Naive thymus-derived CD4-positive, alpha-beta T cell (primary cell): Measurements from ENCODE around the gene GRK4. TPM values are rescaled to one million over a fixed set of nuclear protein-coding genes. Genes with fewer than 3 reads are reported as not detected.

Source experiments
- ATAC-seq: fragments of 150-1000 bp; cut with Tn5 transposase; 2 replicates; pipeline ENCODE4 v1.10.0; 2021; ENCODE audit warnings: mild to moderate bottlenecking, moderate library complexity
- CTCF ChIA-PET: fragments of 350-600 bp; sonication (Branson Sonifier 250); formaldehyde crosslinking; loops from one replicate; lab custom pipeline; 2021; ENCODE audit warnings: antibody characterized with exemption; lab: Charles Lee
- POLR2A ChIA-PET: fragments of 350-600 bp; sonication (Branson Sonifier 250); formaldehyde crosslinking; loops from one replicate; lab custom pipeline; 2021; ENCODE audit warnings: antibody characterized with exemption, inconsistent platforms; lab: Charles Lee
- DNase-seq, 9 donors: peaks; one replicate each; pipeline versions ENCODE4 v3.0.0 to v3.0.0-alpha.2; 2020 to 2022; ENCODE audit warnings: mixed read lengths in 1 of 9
- H3K27ac ChIP-seq: one replicate; pipeline ENCODE4 v1.7.0; 2013; ENCODE audit warnings: mild to moderate bottlenecking, low read depth, low read length, moderate library complexity
- H3K27me3 ChIP-seq, 2 donors: one replicate each; pipeline ENCODE4 v1.7.0; 2013; ENCODE audit warnings: low read length in 2 of 2, mild to moderate bottlenecking in 2 of 2, moderate library complexity in 2 of 2; ENCODE audit not compliant: control insufficient read depth in 2 of 2, insufficient read depth in 2 of 2
- H3K36me3 ChIP-seq, 3 experiments: 1 replicate in 2 of 3; 2 replicates in 1 of 3; pipeline ENCODE4 v1.7.0; 2013; ENCODE audit warnings: low read length in 3 of 3, mild to moderate bottlenecking in 3 of 3, moderate library complexity in 1 of 3; ENCODE audit not compliant: insufficient read depth in 3 of 3, control insufficient read depth in 2 of 3
- H3K4me1 ChIP-seq, 2 donors: one replicate each; pipeline ENCODE4 v1.7.0; 2013; ENCODE audit warnings: low read length in 2 of 2, mild to moderate bottlenecking in 2 of 2, moderate library complexity in 1 of 2; ENCODE audit not compliant: control insufficient read depth in 2 of 2, insufficient read depth in 2 of 2
- H3K4me3 ChIP-seq: 2 replicates; pipeline ENCODE4 v1.7.0; 2013; ENCODE audit warnings: mild to moderate bottlenecking, low read length
- H3K9me3 ChIP-seq, 3 experiments: 1 replicate in 2 of 3; 2 replicates in 1 of 3; pipeline ENCODE4 v1.7.0; 2013; ENCODE audit warnings: low read length in 3 of 3; ENCODE audit not compliant: control insufficient read depth in 2 of 3
- H3K27ac Mint-ChIP-seq, 9 donors: one replicate each; pipeline ENCODE4 v1.8.0; 2020 to 2022; ENCODE audit warnings: mixed read lengths in 9 of 9, mild to moderate bottlenecking in 8 of 9, moderate library complexity in 5 of 9, inconsistent platforms in 2 of 9
- H3K27me3 Mint-ChIP-seq, 5 donors: one replicate each; pipeline ENCODE4 v1.8.0; 2021 to 2022; ENCODE audit warnings: mixed read lengths in 5 of 5, mild to moderate bottlenecking in 1 of 5
- H3K36me3 Mint-ChIP-seq, 5 donors: one replicate each; pipeline ENCODE4 v1.8.0; 2020 to 2022; ENCODE audit warnings: mixed read lengths in 5 of 5, mild to moderate bottlenecking in 3 of 5, inconsistent platforms in 1 of 5
- H3K4me1 Mint-ChIP-seq, 7 donors: one replicate each; pipeline ENCODE4 v1.8.0; 2020 to 2022; ENCODE audit warnings: mixed read lengths in 7 of 7, mild to moderate bottlenecking in 3 of 7, inconsistent platforms in 1 of 7
- H3K4me3 Mint-ChIP-seq, 10 donors: one replicate each; pipeline ENCODE4 v1.8.0; 2020 to 2022; ENCODE audit warnings: mild to moderate bottlenecking in 10 of 10, mixed read lengths in 10 of 10, moderate library complexity in 6 of 10, inconsistent platforms in 2 of 10
- H3K9me3 Mint-ChIP-seq, 11 donors: one replicate each; pipeline ENCODE4 v1.8.0; 2020 to 2022; ENCODE audit warnings: mixed read lengths in 11 of 11, mild to moderate bottlenecking in 4 of 11, inconsistent platforms in 1 of 11, moderate library complexity in 1 of 11
- intact Hi-C, 2 donors: fragments of 100-400 bp; cut with micrococcal nuclease; formaldehyde crosslinking; loops; one replicate each; pipeline ENCODE4 v1.15.1; 2023
- polyA plus RNA-seq, 2 donors: library from polyadenylated mRNA; unstranded; fragments of 300-500 nt; fragmentation: Illumina TruSeq; gene quantifications; one replicate each; pipeline ENCODE4 v1.2.3, GENCODE V29; 2021
- total RNA-seq, 6 experiments: library from RNA in 5 of 6; stranded (reverse) in 5 of 6; gene quantifications; 1 replicate in 5 of 6; 2 replicates in 1 of 6; pipeline ENCODE4 v1.2.3 and lab custom pipeline; 2021 to 2026

GRK4 gene
- total and polyA plus RNA-seq, 7 experiments from 2014 or later, result 1.7 to 4.0 (median 2.1) TPM

DNA sequence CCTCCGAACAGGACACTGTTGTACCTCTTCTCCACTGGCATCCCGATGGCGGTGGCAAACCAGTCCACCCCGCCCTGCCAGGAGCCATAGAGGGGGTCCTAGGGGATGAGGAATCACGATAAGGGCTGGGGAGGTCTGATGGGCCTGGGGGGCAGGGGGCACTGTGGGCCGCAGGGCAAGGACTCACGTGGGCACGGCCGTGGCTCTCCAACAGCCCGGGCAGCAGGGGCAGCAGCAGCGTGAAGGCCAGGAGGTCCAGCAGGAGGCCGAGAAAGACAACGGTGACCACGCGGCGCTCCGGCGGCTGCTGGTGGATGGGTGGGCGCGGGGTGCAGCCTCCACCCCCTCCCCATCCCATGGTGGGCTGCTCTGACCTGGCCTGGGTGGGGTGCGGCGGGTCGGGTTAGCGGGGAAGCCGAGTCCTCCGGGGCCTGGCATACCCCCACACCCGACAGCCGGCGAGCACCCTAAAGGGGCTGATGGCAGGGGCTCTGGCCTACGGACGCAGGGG is 29.8 kb upstream of the GRK4 start:
- peaks cover 38 to 46% of the 10 kb centered on the region in 2 donors for H3K4me1 ChIP-seq
- Mint-ChIP-seq H3K4me1 (peaks cover 17 to 40% (median 37%) of the 10 kb centered on the region in 7 donors), H3K27me3 (no peaks in the 10 kb centered on the region), H3K36me3 (peaks cover 0 to 20% (median 4%) of the 10 kb centered on the region in 5 donors), H3K4me3 (peak overlapping the region in 9 of 10 donors; percentile 79 to 93 (median 86)), H3K27ac (peak overlapping the region; percentile 86 to 96 (median 93)), H3K9me3 (peaks cover 0 to 2% (median 0%) of the 10 kb centered on the region in 11 donors)
- H3K27ac ChIP-seq, result peak overlapping the region; percentile 74
- CTCF ChIA-PET, result no interaction called here
- H3K9me3 ChIP-seq, result no peaks in the 10 kb centered on the region
- H3K4me3 ChIP-seq, result peak overlapping the region; percentile 48
- no peak for DNase-seq
- intact Hi-C loops, result loop anchor here (1.0 to 10.0 kb wide), 9 partner anchors 30 to 519 kb away; partner anchors contain the start of genes ADD1 (in 2 of the 2), GRK4 (in 2 of the 2), NOP14 (in 2 of the 2) and TNIP2 (in 2 of the 2)
- peaks cover 5 to 42% (median 12%) of the 10 kb centered on the region in 3 experiments for H3K36me3 ChIP-seq
- POLR2A ChIA-PET, result no interaction called here
- no peaks in the 10 kb centered on the region for H3K27me3 ChIP-seq
- ATAC-seq, result no peak

DNA sequence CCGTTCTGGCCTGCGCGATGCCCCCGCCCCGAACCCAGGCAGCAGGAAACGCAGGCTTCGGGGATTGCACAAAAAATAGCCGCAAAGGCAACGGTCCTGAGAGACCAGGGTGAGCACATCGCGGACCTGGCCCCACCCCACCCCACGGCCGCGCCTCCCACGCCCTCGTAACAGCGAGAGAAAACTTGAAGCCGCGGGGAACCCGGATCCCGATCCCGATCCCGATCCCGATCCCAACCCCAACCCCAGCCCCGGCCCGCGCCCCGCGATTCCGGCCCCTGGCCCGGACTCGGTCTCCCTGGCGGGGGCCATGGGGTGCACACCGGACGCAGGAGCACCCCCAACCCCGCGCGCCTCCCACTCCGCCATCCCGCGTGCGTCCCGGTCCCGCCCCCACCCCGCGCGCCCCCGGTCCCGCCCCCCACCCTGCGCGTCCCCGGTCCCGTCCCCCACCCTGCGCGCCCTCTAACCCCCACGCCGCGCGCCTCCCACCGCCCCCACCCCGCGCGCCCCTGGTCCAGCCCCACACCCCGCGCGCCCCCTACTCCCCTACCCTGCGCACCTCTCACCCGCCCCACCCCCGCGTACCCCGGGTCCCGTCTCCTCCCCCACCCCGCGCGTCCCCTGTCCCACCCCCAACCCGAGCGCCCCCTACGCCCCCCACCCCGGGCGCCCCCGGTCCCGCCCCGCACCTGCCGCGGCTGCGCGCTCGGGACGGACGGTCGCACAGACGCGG is 29.1 kb upstream of the GRK4 start:
- peak overlapping the region; percentile 92 for H3K27ac ChIP-seq
- peak overlapping the region in 4 of 9 donors; percentile 68 to 88 (median 80) for H3K27ac Mint-ChIP-seq
- H3K4me3 ChIP-seq, result peak overlapping the region; percentile 48
- peak overlapping the region in 9 of 10 donors; percentile 59 to 92 (median 86) for H3K4me3 Mint-ChIP-seq
- ChIA-PET POLR2A (interaction anchor here (1.0 to 4.0 kb wide), 4 partner anchors 12 to 89 kb away, joined by 4 to 26 read pairs (median 6); partner anchors contain the start of genes GRK4 and NOP14), CTCF (no interaction called here)
- peaks cover 38 to 46% of the 10 kb centered on the region in 2 donors for H3K4me1 ChIP-seq
- peak in 7 of 9 donors; percentile 39 to 62 (median 53) for DNase-seq
- H3K4me1 Mint-ChIP-seq, result peaks cover 17 to 44% (median 37%) of the 10 kb centered on the region in 7 donors
- H3K27me3 Mint-ChIP-seq, result no peaks in the 10 kb centered on the region
- ATAC-seq, result peak; percentile 32
- H3K9me3 ChIP-seq, result no peaks in the 10 kb centered on the region
- peaks cover 5 to 42% (median 12%) of the 10 kb centered on the region in 3 experiments for H3K36me3 ChIP-seq
- no peaks in the 10 kb centered on the region for H3K27me3 ChIP-seq
- H3K36me3 Mint-ChIP-seq, result peaks cover 0 to 19% (median 5%) of the 10 kb centered on the region in 5 donors
- H3K9me3 Mint-ChIP-seq, result peaks cover 0 to 2% (median 0%) of the 10 kb centered on the region in 11 donors
- intact Hi-C loops, result loop anchor here (1.0 to 10.0 kb wide), 9 partner anchors 29 to 519 kb away; partner anchors contain the start of genes ADD1 (in 2 of the 2), GRK4 (in 2 of the 2), NOP14 (in 2 of the 2) and TNIP2 (in 2 of the 2)

DNA sequence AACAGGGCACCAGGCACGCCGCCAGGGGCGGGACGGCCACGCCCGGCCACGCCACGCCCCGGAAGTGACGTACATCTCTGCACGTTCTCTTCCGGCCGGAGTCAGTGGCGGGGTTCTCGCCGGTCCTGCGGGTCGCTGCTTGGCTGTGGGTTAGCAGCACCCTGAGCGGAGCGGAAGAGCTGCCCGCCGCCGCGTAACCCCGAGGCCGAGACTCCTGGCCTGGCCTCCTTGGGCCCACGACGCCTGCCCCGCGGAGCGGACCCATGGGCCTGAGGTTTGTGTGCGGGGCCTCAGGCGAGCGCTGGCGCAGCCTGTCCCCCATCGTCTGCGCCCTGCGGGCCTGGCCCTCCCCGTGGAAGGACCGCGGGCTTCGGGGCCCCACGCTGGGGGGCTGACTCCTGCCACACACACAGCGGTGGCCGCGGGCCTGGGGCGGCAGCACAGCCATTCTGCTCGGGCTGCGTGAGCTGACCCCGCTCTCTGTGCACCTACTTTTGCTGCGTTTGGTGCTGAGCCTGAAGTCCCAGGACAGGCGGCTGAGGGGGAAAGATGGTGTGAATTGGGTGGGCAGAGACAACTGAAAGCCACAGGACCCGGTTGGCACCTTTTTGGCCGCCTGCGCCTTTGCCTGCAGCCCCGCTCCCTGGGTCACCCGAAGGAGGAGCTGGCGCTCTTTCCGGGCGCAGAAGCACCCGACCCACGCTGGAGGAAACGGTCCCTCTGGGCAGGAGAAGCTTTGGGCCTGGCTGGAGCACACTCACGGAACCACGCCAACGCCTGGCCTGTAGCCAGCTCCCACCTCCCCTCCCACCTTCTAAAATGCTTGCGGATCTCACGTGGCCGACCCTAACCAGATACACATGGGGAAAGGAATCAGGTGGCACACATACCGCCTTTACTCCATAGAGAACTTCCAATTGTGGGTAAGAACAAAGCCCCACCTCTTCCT is 28.3 kb upstream of the GRK4 start:
- Mint-ChIP-seq H3K4me1 (peaks cover 17 to 44% (median 37%) of the 10 kb centered on the region in 7 donors), H3K36me3 (peaks cover 0 to 19% (median 6%) of the 10 kb centered on the region in 5 donors), H3K9me3 (peaks cover 0 to 2% (median 0%) of the 10 kb centered on the region in 11 donors), H3K27me3 (no peaks in the 10 kb centered on the region), H3K4me3 (peak overlapping the region; percentile 76 to 91 (median 84)), H3K27ac (peak overlapping the region; percentile 67 to 91 (median 87))
- intact Hi-C loops, result loop anchor here (1.0 to 10.0 kb wide), 10 partner anchors 19 to 520 kb away; partner anchors contain the start of genes ADD1 (in 2 of the 2), GRK4 (in 2 of the 2), NOP14 (in 2 of the 2) and TNIP2 (in 2 of the 2)
- no peaks in the 10 kb centered on the region for H3K9me3 ChIP-seq
- H3K27ac ChIP-seq, result peak overlapping the region; percentile 92
- ChIA-PET POLR2A (interaction anchor here (0.6 to 4.0 kb wide), 16 partner anchors 9 to 183 kb away, joined by 3 to 26 read pairs (median 4); partner anchors contain the start of genes GRK4 and NOP14), CTCF (interaction anchor here (0.6 to 1.8 kb wide), 4 partner anchors 10 to 106 kb away, joined by 3 to 6 read pairs (median 4); no protein-coding TSS in a partner anchor)
- DNase-seq, result peak; percentile 90 to 99 (median 95)
- peak overlapping the region; percentile 97 for H3K4me3 ChIP-seq
- H3K36me3 ChIP-seq, result peaks cover 1 to 45% (median 9%) of the 10 kb centered on the region in 3 experiments
- peaks cover 38 to 46% of the 10 kb centered on the region in 2 donors for H3K4me1 ChIP-seq
- peak; percentile 81 for ATAC-seq
- no peaks in the 10 kb centered on the region for H3K27me3 ChIP-seq

DNA sequence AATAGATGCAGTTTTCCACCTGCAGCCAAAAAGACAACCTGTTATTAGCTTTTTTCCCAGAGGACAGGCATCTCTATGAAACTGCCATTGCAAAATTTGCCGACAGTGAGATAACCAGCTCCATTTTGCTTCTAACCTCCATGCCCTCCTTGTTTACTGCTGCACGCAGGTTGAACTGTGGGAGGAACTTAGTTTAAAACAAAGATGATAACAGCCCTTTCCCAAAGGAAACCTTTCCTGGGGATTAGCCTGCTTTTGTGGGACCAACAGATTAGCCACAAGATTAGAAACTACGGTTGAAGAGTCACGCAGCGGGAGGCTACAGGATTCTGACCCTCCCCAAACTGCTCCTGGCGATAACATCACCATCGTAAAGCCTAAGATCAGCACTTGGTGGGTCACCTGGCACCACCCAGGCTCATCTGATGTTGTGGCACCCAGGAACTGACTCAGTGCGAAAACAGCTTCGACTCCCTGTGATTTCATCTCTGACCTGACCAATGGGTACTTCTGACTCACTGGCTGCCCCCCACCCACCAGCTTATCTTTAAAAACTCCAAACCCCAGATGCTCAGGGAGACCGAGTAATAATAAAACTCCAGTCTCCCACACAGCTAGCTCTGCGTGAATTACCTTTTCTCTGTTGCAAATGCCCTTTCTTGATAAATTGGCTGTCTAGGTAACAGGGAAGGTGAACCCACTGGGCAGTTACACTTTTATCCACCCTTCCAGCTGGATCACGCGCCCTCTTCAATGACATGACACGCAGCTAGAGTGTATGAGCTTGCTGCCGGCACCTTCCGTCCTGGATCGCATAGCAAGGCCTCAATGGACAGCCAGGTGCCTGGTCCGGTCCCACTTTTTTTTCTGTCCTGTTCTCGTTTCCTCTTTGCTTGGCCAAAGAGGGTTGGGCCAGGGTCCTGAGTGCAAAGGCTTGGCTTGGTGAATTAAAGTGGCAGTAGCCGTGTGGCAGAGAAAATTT is 27.3 kb upstream of the GRK4 start:
- Histone ChIP-seq H3K36me3 (peaks cover 2 to 45% (median 8%) of the 10 kb centered on the region in 3 experiments), H3K4me1 (peaks cover 38 to 51% of the 10 kb centered on the region in 2 donors), H3K27ac (peak overlapping the region; percentile 92), H3K4me3 (peak overlapping the region; percentile 97), H3K9me3 (no peaks in the 10 kb centered on the region), H3K27me3 (no peaks in the 10 kb centered on the region)
- H3K36me3 Mint-ChIP-seq, result peaks cover 0 to 27% (median 6%) of the 10 kb centered on the region in 5 donors
- H3K9me3 Mint-ChIP-seq, result peaks cover 0 to 3% (median 0%) of the 10 kb centered on the region in 11 donors
- H3K27ac Mint-ChIP-seq, result peak overlapping the region; percentile 78 to 91 (median 83)
- POLR2A ChIA-PET, result interaction anchor here (0.6 to 4.0 kb wide), 17 partner anchors 8 to 184 kb away, joined by 3 to 26 read pairs (median 4); partner anchors contain the start of genes GRK4 and NOP14
- CTCF ChIA-PET, result interaction anchor here (0.6 to 1.8 kb wide), 4 partner anchors 9 to 123 kb away, joined by 3 to 6 read pairs (median 4); no protein-coding TSS in a partner anchor
- H3K27me3 Mint-ChIP-seq, result no peaks in the 10 kb centered on the region
- ATAC-seq (peak; percentile 14), DNase-seq (peak in 1 of 9 donors; percentile 72)
- H3K4me1 Mint-ChIP-seq, result peaks cover 17 to 44% (median 37%) of the 10 kb centered on the region in 7 donors
- H3K4me3 Mint-ChIP-seq, result peak overlapping the region; percentile 76 to 91 (median 84)
- intact Hi-C loops, result loop anchor here (1.0 to 10.0 kb wide), 4 partner anchors 18 to 521 kb away; partner anchors contain the start of genes TNIP2 (in 2 of the 2), CFAP99 (in 1 of the 2) and ZFYVE28 (in 1 of the 2)

DNA sequence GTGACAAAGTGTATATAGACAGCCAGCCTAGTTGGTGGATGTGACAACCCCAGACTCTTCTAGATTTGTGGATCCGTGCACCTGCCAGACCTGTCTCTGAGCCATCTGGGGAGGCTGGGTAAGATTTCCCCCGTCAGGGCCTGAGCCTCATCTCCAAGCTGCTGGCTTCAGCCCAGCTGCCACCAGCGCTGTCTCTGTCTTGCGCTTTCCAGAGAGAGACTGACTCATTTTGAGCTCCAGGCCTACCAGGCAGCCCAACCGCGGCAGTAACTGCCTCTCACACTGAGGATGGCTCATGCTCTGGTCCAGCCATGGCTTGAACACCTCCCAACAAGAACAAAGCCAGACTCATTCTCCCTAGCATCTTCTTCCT is 26.6 kb upstream of the GRK4 start:
- ChIA-PET POLR2A (interaction anchor here (1.2 to 4.0 kb wide), 4 partner anchors 7 to 26 kb away, joined by 3 to 26 read pairs (median 5); partner anchors contain the start of genes GRK4 and NOP14), CTCF (interaction anchor here (1.8 kb wide), 1 partner anchor 17 kb away, joined by 6 read pairs; no protein-coding TSS in a partner anchor)
- peaks cover 5 to 48% (median 8%) of the 10 kb centered on the region in 3 experiments for H3K36me3 ChIP-seq
- peaks cover 0 to 25% (median 6%) of the 10 kb centered on the region in 5 donors for H3K36me3 Mint-ChIP-seq
- peak overlapping the region; percentile 11 to 91 (median 80) for H3K4me3 Mint-ChIP-seq
- H3K27me3 ChIP-seq, result no peaks in the 10 kb centered on the region
- no peak overlapping the region for H3K4me3 ChIP-seq
- H3K27ac Mint-ChIP-seq, result peak overlapping the region; percentile 67 to 91 (median 78)
- no peaks in the 10 kb centered on the region for H3K27me3 Mint-ChIP-seq
- peak overlapping the region; percentile 92 for H3K27ac ChIP-seq
- H3K4me1 ChIP-seq, result peaks cover 33 to 52% of the 10 kb centered on the region in 2 donors
- H3K9me3 Mint-ChIP-seq, result peaks cover 0 to 3% (median 0%) of the 10 kb centered on the region in 11 donors
- no peaks in the 10 kb centered on the region for H3K9me3 ChIP-seq
- ATAC-seq (no peak), DNase-seq (peak in 1 of 9 donors; percentile 54)
- peaks cover 17 to 40% (median 34%) of the 10 kb centered on the region in 7 donors for H3K4me1 Mint-ChIP-seq
- intact Hi-C loops, result loop anchor here in 1 of 2 donors (10.0 kb wide), 1 partner anchor 522 kb away; the partner anchor contains the start of genes CFAP99 and ZFYVE28
